HG03095 (cell line): ENCODE measurements around the gene BTRC.
"Not testable (repeated sequence)": the region's sequence is repeated elsewhere in the genome, so short reads cannot be mapped to it uniquely, and the experiment has no call there.

Source experiments
- ATAC-seq: cut with Tn5 transposase; IDR thresholded peaks from one replicate; pipeline ENCODE4 v1.9.1; 2021; ENCODE audit warnings: moderate library complexity; ENCODE audit not compliant: unreplicated experiment

The BTRC gene

GRCh38 chr10:101341438-101341837 is 12.5 kb upstream of the BTRC start:
- ATAC-seq, result no peak

- no peak for ATAC-seq
These were observed 7.8 kb upstream of the BTRC start for GRCh38 chr10:101346177-101346576.

- no peak for ATAC-seq
These were observed 2.9 kb upstream of the BTRC start for GRCh38 chr10:101351017-101351416.

GRCh38 chr10:101351477-101351876 is 2.5 kb upstream of the BTRC start:
- no peak for ATAC-seq

DNA sequence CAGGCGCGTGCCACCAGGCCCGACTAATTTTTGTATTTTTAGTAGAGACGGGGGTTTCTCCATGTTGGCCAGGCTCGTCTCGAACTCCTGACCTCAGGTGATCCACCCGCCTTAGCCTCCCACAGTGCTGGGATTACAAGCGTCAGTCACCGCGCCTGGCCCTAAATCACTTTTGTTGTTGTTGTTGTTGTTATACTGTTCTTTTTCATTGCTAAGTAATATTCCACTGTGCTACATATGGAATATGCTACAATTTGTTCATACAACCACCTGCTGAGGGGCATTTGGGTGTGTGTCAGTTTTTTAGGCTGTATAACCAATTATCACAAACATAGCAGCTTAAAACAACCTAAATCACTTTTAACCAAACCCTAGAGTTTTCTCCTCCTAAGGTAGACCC is 1.1 kb upstream of the BTRC start:
- ATAC-seq, result not testable (repeated sequence)

DNA sequence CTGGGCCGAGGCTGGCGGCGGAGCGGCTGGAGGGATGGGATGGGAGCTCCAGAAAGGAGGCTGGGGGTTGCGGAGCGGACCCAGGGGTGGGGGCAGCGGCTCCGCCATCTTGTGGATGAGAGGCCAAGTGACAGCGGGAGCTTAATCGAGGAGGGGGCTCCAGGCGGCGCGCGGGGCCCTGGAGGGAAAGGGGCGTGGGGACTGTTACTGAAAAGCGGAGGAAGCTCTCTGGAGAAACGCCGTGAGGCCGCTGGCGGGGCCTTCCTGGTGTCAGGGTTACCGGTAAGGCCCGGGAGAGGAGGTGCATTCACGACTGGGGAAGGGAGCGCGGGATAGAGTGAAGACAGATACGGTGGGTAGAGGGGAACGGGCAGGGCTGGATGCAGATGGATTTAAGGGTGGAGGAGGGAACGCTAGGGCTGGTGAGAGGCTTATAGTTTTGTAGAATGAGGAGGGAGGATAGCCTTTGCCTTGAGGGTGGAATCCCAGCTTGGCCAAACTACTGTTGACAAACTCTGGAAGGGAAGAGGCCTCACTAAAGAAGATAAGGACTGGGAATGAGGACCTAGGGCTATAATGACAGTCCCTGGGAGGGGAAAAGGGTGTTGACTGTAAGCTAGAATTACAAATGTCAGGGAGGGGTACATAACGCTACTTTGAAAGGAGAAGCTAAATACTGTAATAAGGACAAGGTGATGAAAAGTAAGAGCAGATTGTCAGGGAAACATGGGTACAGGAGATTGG is 535 bp downstream of the BTRC start:
- ATAC-seq, result peak; percentile 25

DNA sequence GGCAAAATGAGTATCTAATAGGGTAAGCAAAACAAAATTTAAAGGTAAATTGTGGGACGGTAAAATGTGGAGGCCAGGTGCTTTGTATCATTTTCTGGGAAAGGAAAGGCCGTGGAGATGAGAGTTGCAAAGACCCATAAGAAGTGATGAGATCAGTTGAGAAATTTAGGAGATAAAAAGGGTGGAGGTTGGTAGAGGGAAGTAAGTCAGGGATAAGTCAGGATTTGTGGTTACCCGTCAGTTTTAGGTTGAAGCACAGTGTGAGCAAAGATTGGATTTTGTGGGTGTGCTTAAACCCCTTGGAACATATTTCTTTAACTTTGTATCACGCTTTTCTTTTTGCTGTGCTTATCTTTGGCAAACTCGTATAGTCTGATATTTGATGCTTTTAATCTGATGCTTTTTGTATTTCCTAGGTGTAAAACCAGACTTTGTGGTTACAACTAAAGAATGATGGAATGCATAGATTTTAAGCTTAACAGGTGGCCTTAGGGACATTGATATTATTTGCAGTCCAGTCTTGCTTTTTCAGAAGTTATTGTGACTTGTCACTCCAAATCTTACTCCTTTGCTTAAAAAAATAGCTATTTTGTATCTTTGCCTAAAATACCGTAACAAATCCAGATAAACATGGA is 1.2 kb downstream of the BTRC start:
- ATAC-seq, result no peak

GRCh38 chr10:101356132-101356531 is 2.2 kb downstream of the BTRC start:
- ATAC-seq, result no peak

DNA sequence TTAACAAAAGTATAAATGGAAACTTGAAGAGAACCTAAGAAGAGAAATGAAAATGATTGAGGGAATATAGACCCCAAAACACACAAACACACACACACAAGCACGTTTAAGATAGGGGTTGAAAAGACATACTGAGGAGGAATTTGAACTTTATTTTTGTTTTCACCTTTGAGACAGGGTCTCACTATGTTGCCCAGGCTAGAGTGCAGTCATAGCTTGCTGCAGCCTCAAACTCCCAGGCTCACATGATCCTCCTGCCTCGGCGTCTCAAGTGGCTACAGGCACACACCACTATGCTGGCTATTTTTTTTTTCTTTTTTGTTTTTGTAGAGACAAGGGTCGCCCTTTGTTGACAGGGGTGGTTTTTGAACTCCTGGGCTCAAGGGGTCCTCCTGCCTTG is 4.0 kb downstream of the BTRC start:
- no peak for ATAC-seq

- no peak for ATAC-seq
These were observed 4.8 kb downstream of the BTRC start for GRCh38 chr10:101358706-101359300.

- ATAC-seq, result not testable (repeated sequence)
These were observed 6.1 kb downstream of the BTRC start for GRCh38 chr10:101360090-101360489.

- not testable (repeated sequence) for ATAC-seq
These were observed 6.9 kb downstream of the BTRC start for GRCh38 chr10:101360841-101361240.

GRCh38 chr10:101363850-101364400 is 10.0 kb downstream of the BTRC start:
- no peak for ATAC-seq

DNA sequence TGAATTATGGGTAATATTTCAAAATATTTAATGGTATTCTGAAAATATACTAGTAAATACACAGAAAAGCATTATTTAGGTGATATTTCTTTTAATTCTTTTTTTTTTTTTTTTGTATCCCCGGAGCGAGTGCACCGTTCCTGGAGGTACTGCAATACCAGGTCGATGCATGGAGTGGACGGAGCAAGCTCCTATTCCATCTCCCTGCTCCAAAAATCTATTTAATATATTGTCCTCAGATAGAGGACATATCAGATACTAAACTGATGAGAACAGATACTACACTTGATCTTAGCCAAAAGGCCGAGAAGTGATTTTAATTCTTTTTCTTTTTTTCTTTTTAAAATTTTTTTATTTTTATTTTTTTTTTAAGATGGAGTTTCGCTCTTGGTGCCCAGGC is 10.8 kb downstream of the BTRC start:
- ATAC-seq, result no peak

GRCh38 chr10:101367569-101368453 is 13.8 kb downstream of the BTRC start:
- ATAC-seq, result no peak

DNA sequence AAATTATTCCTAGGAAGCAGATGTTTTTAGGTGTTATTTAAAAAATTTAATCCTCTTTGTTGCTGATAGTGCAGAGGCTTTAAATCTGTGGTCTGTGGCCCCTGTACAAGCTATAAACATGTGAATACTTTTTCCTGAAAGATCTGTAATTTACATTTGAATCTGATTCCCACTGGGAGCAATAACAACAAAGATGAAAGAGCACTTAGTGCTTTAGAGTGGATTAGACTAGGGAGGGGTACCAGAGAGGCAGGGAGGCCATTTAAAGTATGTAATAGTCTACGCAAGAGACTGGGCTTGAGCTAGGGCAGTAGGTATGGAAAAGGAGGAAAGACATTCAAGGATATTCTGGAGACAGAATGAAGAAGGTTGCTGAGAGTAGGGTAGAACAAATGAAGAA is 19.1 kb downstream of the BTRC start:
- no peak for ATAC-seq

- not testable (repeated sequence) for ATAC-seq
These were observed 20.0 kb downstream of the BTRC start for GRCh38 chr10:101373993-101374392.

- ATAC-seq, result no peak
These were observed 21.1 kb downstream of the BTRC start for GRCh38 chr10:101375076-101375475.

- no peak for ATAC-seq
These were observed 25.8 kb downstream of the BTRC start for GRCh38 chr10:101379663-101380352.

GRCh38 chr10:101380353-101381017 is 26.5 kb downstream of the BTRC start:
- ATAC-seq, result no peak
